GM19324 (cell line): Measurements from ENCODE around the gene FBRSL1.

Experiments
- ATAC-seq: cut with Tn5 transposase; IDR thresholded peaks from one replicate; pipeline ENCODE4 v1.9.1; 2021; ENCODE audit warnings: mild to moderate bottlenecking, moderate library complexity; ENCODE audit not compliant: unreplicated experiment, low FRiP score

Gene FBRSL1

DNA sequence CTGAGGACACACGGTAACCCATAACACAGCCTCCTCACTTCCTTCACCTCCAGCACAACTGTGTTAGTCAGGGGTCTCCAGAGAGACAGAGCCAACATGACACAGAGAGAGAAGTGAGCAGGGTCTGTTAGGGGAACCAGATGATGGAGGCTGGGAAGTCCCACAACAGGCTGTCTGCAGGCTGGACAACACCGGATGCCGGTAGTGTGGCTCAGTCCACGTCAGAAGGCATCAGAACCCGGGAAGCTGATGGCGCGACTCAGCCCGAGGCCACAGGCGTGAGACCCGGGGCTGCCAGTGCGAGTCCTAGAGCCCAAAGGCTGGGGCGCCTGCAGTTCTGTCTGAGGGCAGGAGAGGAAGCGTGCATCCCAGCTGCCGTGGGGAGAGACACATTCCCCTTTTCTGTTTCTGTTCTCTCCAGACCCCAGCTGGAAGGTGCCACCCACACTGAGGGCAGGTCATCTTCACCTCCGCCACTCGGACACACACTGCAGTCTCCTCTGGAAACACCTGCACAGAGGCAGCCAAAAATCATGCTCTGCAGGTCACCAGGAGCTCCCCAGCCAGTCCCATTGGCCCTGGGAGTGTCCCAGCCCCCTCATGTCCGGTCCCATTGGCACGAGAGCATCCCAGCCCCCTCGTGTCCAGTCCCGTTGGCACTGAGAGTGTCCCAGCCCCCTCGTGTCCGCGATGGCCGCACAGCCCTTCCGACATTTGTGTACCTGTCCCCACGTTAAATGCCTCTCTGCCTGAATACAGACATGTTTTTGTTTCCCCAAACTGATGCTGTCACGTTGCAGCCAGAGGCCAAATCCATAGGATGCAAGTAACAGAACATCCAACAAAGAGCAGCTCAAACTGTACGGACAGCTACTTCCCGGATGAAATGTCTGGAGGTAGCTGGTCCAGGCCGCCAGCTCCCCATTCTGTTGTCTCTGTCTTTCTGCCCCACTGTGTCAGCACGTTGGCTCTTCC, 7.9 kb upstream of the FBRSL1 start:
- no peak for ATAC-seq

DNA sequence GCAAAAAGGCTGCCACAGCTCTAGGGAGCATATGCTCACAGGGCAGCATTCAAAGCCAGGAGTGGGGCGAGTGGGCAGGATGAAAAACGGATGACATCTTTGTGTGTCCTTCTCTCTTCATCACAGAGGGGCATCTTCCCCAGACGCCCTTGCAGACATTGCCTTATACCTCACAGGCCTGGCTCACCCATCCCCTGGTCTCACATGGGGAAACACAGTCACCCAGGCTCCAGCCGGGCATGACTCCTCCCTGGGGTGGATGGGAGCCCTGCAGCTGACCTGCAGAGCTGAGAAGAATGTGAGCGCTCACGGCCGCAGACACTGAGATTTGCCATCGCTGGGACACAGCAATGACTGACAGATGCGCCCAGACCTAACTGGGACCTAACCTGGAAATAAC, 7.2 kb upstream of the FBRSL1 start:
- no peak for ATAC-seq

DNA sequence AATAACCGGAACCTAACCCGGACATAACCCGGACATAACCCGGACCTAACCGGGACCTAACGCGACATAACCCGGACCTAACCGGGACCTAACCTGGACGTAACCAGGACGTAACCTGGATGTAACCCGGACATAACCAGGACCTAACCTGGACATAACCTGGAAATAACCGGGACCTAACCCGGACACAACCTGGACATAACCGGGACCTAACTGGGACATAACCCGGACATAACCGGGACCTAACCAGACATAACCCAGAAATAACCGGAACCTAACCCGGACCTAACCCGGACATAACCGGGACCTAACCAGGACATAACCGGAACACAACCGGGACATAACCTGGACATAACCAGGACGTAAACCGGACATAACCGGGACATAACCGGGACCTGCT, 6.7 kb upstream of the FBRSL1 start:
- no peak for ATAC-seq

DNA sequence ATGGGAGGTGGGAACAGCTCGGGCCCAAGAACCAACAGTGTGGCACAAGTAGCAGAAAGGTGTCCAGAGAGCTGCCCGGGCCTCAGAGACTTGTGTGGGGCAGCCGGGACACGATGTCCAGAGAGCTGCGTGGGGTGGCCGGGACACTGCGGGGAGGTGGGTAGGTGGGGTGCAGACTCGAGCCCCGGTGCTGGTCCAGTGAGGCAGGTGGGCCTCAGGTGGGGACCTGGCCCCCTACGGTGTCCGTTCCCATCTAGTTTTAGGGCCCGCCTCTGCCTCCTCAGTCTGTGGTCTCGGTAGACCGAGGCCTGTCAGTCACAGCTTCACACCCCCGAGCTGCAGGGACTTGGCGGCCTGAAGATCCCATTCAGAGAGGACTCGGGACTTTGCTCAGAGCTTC, 6.3 kb upstream of the FBRSL1 start:
- no peak for ATAC-seq

DNA sequence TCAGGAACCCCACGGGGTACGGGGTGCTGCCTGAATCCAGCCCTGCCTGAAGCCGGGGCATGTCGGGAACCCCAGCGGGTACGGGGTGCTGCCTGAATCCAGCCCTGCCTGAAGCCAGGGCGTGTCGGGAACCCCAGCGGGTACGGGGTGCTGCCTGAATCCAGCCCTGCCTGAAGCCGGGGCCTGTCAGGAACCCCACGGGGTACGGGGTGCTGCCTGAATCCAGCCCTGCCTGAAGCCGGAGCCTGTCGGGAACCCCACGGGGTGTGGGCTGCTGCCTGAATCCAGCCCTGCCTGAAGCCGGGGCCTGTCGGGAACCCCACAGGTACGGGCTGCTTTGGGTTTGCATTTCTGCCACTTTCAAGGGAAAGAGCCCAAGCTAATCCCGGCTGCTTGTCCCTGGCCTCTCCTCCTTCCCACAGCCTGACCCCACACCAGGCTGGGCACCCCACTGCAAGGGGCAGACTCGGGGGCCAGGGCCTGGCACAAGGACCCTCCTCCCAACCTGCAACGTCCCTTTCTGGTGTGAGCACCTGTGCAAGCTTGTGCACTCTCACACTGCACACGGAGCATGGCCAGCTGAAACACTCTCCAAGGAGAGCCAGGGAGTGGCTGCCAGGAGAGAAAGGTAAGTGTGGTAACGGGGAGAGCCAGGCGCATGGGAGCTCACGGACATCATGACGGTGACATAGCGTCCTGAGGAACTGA, 5.6 kb upstream of the FBRSL1 start:
- ATAC-seq = no peak

DNA sequence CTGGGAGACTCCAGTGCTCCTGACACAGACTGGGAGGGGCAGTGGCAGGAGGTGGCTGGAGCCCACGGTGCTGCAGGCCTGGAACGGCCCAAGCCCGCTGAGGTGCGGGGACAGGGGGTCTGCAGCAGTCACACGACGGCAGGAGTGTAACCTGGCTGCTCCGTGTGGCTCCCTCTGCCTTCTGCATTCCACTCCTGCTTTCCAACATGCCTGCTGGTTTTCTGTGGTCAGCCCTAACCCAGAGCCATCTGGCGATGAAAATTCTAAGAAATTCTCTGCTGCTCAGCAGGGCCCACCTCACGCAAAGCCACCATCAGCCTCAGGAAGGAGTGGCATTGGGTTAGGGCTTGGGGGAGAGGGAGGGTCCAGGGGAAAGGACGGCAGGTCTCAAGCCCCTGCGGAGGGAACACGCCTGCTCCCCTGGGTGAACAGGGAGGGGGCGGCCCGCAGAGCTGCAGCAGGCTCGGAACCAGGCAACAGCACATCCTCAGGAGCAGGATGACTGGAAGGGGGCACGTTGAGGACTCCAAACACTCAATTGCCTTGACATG, 5.0 kb upstream of the FBRSL1 start:
- ATAC-seq = no peak

DNA sequence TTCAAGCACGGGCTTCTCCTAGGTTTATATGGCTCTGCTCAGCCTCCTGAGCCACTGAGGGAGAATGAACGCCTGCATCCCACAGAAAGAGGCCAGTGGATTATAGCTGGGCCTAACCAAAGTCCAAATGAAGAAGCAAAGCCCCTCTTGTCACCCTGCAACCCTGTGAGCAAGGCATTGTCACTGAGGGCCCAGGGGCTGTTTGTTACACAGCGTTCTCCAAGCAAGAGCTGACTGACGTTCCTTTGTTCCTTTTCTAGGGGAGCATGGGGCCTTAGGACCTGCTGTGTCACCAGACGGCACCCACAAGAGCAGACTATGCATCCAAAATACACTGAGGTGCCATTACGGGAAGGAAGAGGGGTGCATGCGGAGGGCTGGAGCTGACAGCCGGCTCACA, 4.3 kb upstream of the FBRSL1 start:
- ATAC-seq = no peak

DNA sequence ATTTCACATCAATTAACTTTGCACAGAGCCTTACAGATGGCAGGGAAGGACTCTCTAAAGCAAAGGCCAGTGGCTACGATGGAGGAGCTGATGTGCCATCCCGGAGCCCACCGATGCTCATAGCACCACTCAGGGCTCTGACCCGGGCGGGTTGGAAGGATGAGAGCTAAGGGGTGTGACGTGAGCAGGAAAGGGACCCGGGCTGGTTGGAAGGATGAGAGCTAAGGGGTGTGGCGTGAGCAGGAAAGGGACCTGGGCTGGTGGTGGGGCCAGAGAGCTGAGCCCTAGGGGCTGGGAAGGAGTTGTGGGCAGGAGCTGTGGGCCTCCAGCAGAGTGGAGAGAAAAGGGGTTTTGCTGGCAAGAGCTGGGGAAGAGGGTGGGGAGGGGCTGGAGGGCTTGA, 3.8 kb upstream of the FBRSL1 start:
- no peak for ATAC-seq

DNA sequence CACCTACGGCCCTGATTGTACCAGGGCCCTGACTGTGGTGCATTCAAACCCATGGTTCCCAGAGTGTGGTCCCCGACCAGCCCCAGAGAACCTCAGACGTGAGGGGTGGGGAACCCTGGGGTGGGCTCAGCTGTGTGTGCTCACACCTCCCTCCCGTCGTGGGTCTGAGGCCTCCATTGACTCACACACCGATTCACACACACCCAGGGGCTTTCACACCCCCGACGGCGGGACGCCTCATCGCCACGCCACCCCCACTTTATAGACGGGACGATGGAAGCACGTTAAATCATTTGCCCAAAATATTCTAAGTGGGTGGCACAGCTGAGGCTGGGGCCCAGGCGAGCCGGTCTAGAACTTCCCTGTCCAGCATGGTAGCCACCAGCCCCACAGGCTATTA, 3.4 kb upstream of the FBRSL1 start:
- ATAC-seq = no peak

DNA sequence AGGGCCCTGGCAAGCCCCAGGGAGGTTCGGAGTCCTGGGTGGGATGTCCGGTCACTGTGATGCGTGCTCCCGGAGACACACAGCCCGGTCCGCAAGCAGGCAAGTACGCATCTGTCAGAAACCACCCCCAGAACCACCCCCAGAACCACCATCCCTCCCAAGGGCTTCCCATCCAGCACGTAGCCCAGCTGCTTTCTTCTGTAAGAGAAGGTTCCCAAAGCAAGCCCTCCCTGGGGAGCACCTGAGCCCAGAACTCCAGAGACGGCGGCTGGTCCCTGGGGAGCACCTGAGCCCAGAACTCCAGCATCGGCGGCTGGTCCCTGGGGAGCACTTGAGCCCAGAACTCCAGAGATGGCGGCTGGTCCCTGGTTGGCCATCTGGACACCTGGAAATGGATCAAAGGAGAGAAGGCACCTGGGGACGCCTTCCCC, 2.6 kb upstream of the FBRSL1 start:
- ATAC-seq = no peak

DNA sequence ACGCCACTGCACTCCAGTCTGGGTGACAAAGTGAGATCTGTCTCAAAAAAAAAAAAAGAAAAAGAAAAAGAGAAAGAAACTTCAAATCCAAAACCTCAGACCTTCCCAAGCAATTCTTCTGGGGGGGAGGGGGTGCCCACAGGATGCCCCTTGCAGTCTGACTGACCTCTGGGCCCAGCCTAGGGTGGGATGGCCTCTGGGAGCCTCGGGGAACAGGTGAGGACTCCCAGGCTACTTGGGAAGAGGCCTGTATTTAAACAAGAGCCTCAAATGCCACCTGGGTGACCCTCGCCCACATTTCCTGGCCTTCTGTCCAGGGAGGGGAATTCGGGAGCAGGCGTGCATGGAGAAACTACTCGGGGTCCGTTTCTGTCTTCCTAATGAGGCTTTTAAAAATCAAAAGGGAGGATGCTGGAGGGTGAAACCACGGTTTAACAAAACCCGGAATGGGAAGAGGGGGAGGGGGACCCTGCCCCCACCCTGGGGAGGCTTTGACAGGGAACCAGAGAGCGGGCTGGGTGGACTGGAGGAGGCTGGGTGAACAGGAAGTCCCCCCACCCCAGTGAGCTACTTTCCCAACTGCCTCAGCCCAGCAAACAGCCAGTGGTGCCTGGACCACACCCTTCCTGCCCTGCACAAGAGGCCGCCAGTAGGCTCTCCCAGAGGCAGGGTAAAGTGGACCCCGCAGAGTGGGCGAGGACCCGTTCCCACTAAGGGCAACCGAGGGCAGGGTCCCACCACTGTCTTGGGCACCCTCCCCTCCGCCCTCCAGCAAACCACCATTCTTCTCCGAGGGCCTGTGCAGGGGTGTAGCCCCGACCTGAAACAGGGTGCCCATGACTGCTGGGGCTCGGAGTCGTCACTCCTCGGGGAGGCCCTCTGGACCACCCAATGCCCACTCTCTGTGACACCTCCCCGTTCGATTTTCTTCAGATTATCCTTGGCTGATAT, 1.5 kb upstream of the FBRSL1 start:
- ATAC-seq = no peak

DNA sequence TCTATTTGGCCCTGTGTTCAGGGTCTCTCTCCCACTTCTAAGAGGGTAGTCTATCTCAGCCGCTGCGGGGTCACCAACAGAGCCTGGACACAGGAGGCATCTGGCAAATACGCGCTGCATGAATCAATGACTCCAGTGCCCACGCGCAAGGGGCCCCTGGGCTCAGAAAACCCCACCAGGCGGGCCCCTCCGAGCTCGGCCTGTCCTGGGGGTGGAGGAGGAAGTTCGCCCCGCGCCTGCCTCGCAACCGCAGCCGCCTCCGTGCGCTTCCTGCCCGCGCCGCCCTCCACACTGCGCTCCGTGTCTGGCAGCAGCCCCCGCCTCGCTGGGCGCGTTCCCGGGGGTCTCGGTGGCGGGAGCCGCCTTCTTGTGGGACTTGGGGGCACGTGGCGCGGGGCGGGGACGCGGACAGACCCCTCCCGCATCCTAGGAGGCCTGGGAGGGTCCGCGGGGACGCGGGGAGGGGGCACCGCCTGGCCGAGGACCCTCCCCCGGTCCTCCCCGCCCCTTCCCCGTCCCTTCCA, 811 bp upstream of the FBRSL1 start:
- peak; percentile 26 for ATAC-seq

DNA sequence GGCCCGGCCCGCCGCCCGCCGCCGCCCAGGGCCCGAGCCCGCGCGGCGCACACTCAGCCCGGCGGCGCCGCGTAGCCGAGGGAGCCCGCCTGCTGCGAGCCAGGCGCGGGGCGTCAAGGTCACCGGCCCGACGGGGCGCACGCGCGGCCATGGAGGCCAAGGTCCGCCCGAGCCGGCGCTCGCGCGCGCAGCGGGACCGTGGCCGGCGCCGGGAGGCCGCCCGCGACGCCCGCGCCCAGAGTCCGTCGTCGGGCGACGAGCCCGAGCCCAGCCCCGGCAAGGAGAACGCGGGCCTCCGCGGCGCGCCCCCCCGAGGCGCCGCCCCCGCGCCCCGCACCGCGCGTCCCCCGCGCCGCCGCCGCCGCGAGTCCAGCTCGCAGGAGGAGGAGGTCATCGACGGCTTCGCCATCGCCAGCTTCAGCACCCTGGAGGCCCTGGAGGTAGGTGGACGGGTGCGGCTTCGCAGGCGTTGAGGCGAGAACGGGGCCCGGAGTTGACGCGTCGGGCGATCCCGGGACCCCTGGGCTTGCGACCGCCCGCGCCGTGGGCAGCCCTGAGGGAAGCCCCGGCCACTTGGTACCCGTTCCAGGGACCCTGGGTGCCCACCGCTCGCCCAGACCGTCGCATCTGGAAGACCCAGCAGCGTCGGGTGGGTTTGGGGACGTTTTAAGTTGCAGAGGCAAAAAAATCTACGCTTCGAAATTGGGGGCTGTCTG, 629 bp downstream of the FBRSL1 start:
- ATAC-seq = peak; percentile 3

DNA sequence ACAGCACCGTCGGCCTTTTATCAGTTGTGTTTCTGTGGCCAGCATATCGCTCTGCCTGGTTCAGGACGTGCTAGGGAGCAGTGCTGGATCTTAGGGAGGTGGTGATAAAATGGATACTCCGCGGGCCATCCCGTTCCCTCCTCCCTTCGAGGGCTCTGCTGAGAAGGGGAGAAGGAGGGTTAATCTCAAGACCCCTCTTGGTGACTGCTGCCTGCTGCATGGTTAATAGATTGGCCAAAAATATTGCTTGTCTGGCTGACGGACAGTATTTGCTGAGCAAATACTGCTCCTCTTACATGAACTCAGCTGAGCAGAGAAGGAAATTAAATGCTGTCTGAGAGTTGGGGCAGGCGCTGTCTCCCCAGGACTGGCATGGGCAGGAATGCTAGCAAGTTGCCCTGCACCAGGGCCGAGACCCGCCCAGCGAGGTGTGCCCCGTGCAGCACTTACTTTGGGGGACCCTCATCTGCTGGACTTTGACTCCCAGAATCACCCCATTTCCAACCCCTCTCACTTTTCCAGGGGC, 1.2 kb downstream of the FBRSL1 start:
- ATAC-seq = no peak

DNA sequence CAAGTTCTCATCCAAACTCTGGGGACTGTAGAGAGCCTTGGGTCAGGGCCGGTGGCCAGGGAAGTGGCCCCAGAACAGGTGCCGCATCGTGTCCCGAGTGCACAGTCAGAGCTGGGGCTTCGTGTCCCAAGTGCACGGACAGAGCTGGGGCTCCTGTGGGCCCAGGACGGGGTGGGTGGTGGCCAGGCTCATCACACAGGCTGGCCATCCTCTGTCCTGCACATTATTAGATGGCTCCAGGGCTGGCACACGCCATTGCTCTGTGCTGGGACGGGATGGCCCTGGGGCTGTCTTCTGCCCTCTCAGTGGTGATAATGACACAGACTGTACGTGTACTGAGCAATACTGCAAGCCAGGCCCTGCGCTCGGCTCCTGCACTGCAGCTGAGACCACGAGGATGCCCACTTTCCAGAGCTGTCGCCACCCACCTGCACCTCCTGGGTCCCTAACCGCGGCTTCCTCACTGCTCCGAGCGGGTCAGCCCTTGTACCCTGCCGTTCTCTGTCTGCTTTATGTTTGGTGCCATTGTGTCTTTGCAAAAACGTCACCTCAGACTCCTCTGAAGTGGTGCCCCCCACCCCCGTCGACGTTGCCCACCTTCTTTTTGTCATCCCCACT, 1.9 kb downstream of the FBRSL1 start:
- ATAC-seq = no peak

DNA sequence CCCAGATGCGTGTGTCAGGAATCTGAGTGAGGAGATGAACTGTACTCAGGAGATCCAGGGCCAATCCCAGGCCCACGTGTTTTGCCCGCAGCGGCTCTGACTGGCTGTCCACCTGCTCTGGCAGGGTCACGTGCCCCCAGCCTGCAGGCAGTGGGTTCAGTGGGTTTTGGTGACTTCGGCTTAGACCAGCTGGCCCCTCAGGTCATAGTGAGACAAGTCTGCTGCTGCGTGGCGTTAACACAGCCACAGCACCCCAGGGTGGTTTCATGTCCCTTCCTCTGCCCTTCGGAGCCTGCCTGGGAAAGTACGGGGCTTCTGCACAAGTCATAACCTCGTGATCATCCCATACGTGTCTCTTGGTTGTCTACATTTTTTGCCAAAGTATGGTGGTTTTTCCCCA, 2.6 kb downstream of the FBRSL1 start:
- ATAC-seq = no peak

DNA sequence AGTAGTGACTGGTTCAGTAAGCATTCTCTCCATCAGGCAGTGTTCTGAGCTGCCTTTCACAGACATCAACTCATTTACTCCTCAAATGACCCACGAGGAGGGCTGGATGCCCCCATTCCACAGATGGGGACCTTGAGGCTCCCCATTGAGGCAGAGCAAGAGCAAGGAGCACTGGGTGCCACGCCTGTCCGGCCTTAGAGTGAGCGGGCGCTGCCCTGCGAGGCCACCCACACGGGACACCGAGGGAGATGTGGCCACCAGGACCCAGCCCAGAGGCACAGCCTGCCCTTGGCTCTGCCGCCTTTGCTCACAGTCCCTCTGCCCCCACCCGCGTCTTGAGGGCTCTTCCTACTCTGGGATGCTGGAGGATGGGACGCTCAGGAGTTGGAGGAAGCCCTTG, 3.0 kb downstream of the FBRSL1 start:
- ATAC-seq = no peak

DNA sequence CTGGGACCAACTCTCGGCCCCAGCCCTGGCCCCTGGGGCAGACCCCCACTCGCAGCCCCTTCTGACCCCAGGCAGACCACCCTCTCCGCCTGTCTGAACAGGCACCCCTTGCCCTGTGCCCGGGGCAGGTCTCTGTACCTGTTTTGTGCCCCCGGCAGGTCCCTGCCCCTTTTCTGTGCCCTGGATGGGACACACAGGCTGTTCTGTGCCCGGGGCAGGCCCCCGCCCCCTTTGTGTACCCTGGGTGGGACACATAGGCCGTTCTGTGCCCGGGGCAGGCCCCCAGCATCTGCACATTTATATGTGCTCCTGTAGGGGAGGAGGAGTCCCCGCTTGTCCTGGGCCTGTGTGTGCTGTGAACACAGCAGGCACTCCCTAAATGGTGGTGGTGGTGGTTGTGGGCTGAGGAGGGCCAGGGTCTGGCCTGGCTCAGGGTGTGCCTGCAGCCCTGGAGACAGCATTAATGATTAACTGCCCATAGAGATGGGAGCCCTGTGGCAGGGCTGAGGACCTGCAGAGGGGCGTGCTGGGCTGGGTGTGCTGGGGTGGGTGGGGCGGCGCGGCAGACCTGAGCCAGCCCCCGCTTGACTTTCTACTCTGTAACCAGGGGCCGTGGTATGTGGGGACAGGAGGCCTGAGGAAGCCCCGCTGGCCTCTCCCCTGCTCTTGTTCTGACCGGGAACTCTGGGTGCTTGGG, 3.7 kb downstream of the FBRSL1 start:
- ATAC-seq = no peak
